ENCODE results near the gene MYMK.

MYMK gene

GRCh38 chr9:133485531-133486260 is 39.1 kb downstream of the MYMK start:
- DNase-seq (ENCODE audit: low read depth): no peak

GRCh38 chr9:133484671-133485437 is 39.9 kb downstream of the MYMK start:
- DNase-seq (ENCODE audit: low read depth): no peak

GRCh38 chr9:133483611-133484010 is 41.1 kb downstream of the MYMK start:
- DNase-seq (ENCODE audit: low read depth): no peak

- DNase-seq (ENCODE audit: low read depth): peak; percentile 47
Measured at GRCh38 chr9:133478851-133479711, 45.7 kb downstream of the MYMK start, which contains the start of gene SLC2A6. Gene SLC2A6 (minus strand): TSS chr9:133479099. CDS start chr9:133479059, 40 bp downstream.

- no peak for DNase-seq (ENCODE audit: low read depth)
Measured at GRCh38 chr9:133477992-133478850, 46.5 kb downstream of the MYMK start.

- no peak for DNase-seq (ENCODE audit: low read depth)
Measured at GRCh38 chr9:133477461-133477860, 47.3 kb downstream of the MYMK start.

- no peak for DNase-seq (ENCODE audit: low read depth)
Measured at GRCh38 chr9:133476941-133477340, 47.8 kb downstream of the MYMK start.

GRCh38 chr9:133476036-133476931 is 48.5 kb downstream of the MYMK start:
- no peak for DNase-seq (ENCODE audit: low read depth)

- no peak for DNase-seq (ENCODE audit: low read depth)
Measured at GRCh38 chr9:133475292-133476012, 49.3 kb downstream of the MYMK start.

GRCh38 chr9:133474853-133475252 is 49.9 kb downstream of the MYMK start:
- DNase-seq (ENCODE audit: low read depth): no peak

- DNase-seq (ENCODE audit: low read depth): no peak
Measured at GRCh38 chr9:133474215-133474614, 50.5 kb downstream of the MYMK start.

GRCh38 chr9:133473743-133474142 is 51.0 kb downstream of the MYMK start:
- no peak for DNase-seq (ENCODE audit: low read depth)

GRCh38 chr9:133472753-133473378 is 51.9 kb downstream of the MYMK start:
- DNase-seq (ENCODE audit: low read depth): no peak

- no peak for DNase-seq (ENCODE audit: low read depth)
Measured at GRCh38 chr9:133472277-133472645, 52.5 kb downstream of the MYMK start.

- DNase-seq (ENCODE audit: low read depth): no peak
Measured at GRCh38 chr9:133471551-133472276, 53.0 kb downstream of the MYMK start.

GRCh38 chr9:133470988-133471387 is 53.8 kb downstream of the MYMK start:
- no peak for DNase-seq (ENCODE audit: low read depth)

- no peak for DNase-seq (ENCODE audit: low read depth)
Measured at GRCh38 chr9:133470427-133470924, 54.3 kb downstream of the MYMK start.

- no peak for DNase-seq (ENCODE audit: low read depth)
Measured at GRCh38 chr9:133468777-133469421, 55.9 kb downstream of the MYMK start.
